Activated T-cell treated with anti-CD3 and anti-CD28 coated beads, Interleukin-2, amount 50 U/mL, for 1 hour (primary cell): ENCODE data around the gene ABCA5.
"Not testable (repeated sequence)": the region's sequence is repeated elsewhere in the genome, so short reads cannot be mapped to it uniquely, and the experiment has no call there.

Experiments
- DNase-seq: peaks from one replicate; pipeline ENCODE4 v3.0.0-alpha.2; 2020

ABCA5 gene

DNA sequence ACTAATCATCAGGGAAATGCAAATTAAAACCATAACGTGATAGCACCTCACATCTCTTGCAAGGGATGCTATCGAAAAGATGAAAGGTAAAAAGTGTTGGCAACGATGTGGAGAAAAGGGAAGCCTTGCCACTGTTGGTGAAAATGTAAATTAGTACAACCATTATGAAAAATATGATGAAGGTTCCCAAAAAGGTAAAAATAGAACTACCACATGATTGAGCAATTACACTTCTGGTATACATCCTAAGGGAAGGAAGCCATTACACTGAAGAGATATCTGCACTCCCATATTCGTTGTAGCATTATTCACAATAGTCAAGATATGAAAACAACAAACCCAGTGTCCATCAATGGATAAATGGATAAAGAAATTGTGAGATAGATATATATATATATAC lies 119.8 kb downstream of the ABCA5 start:
- no peak for DNase-seq

DNA sequence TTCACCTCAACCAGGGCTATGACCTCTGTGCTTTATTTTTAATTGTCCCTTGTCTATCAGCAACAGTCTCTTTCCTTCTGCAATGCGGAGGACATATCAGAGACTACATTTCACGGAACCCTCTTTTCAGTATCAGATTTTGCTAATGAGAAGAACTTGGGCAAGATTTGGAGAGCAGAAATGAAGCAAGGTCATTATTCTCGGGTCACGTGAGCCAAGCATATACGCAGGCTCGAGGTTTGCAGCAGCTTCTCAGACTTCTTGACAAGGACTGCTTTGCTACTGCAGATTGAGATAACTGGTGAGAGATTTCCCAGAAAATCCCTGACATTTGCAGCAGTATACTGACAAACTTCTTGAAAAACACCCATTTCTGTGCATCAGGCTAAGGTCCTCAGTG lies 128.7 kb downstream of the ABCA5 start:
- no peak for DNase-seq

DNA sequence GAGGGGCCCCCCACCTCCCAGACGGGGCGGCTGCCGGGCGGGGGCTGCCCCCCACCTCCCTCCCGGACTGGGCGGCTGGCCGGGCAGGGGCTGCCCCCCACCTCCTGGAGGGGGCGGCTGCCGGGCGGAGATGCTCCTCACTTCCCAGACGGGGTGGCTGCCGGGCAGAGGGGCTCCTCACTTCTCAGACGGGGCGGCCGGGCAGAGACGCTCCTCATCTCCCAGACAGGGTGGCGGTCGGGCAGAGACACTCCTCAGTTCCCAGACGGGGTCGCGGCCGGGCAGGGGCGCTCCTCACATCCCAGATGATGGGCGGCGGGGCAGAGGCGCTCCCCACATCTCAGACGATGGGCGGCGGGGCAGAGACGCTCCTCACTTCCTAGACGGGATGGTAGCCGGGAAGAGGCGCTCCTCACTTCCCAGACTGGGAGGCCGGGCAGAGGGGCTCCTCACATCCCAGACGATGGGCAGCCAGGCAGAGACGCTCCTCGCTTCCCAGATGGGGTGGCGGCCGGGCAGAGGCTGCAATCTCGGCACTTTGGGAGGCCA lies 130.8 kb downstream of the ABCA5 start:
- not testable (repeated sequence) for DNase-seq
